H1 (cell line): ENCODE results near the gene PPM1N. TPM values are rescaled to one million over a fixed set of nuclear protein-coding genes. Genes with fewer than 3 reads are reported as not detected.

Experiments
- CTCF ChIA-PET: fragments of 300-600 bp; sonication (Branson Sonifier 250); formaldehyde crosslinking; loops from one replicate; lab custom pipeline; 2021; ENCODE audit not compliant: partially characterized antibody; lab: Charles Lee
- POLR2A ChIA-PET: fragments of 300-600 bp; sonication (Branson Sonifier 250); formaldehyde crosslinking; loops from one replicate; lab custom pipeline; 2021; ENCODE audit warnings: inconsistent platforms; ENCODE audit not compliant: partially characterized antibody; lab: Charles Lee
- DNase-seq, 2 experiments: peaks; one replicate each; pipeline versions ENCODE4 v3.0.0 to v3.0.0-alpha.2; 2010 to 2022; ENCODE audit warnings: low spot score in 2 of 2, low read depth in 1 of 2, mixed read lengths in 1 of 2
- FAIRE-seq: peaks from 2 replicates; lab custom pipeline; 2011; peaks lifted over from hg19 to GRCh38; lab: Jason Lieb, UNC
- H2AFZ ChIP-seq: 2 replicates; pipeline ENCODE4 v1.8.1; 2012; ENCODE audit warnings: low read length, inconsistent platforms
- H2AK5ac ChIP-seq: 2 replicates; pipeline ENCODE4 v1.6.1; 2013; ENCODE audit warnings: low read depth, low read length
- H2BK120ac ChIP-seq: replicated peaks from 2 replicates; pipeline ENCODE3; 2013; ENCODE audit warnings: low read depth, low read length, inconsistent platforms
- H2BK12ac ChIP-seq: 2 replicates; pipeline ENCODE4 v1.6.1; 2013; ENCODE audit warnings: low read depth, low read length
- H2BK15ac ChIP-seq: 2 replicates; pipeline ENCODE4 v1.6.1; 2013; ENCODE audit warnings: low read length
- H2BK20ac ChIP-seq: 2 replicates; pipeline ENCODE4 v1.6.1; 2013; ENCODE audit warnings: low read length
- H2BK5ac ChIP-seq: 2 replicates; pipeline ENCODE4 v1.6.1; 2013; ENCODE audit warnings: low read depth, low read length
- H3K14ac ChIP-seq: 2 replicates; pipeline ENCODE4 v1.6.1; 2013; ENCODE audit warnings: inconsistent platforms; ENCODE audit not compliant: insufficient read length
- H3K18ac ChIP-seq: 2 replicates; pipeline ENCODE4 v1.6.1; 2013; ENCODE audit warnings: low read length; ENCODE audit errors: extremely low read depth
- H3K23ac ChIP-seq: 2 replicates; pipeline ENCODE4 v1.6.1; 2013; ENCODE audit warnings: inconsistent platforms; ENCODE audit not compliant: insufficient read length
- H3K23me2 ChIP-seq: 2 replicates; pipeline ENCODE4 v1.6.1; 2013; ENCODE audit warnings: low read depth, low read length
- H3K27ac ChIP-seq: 2 replicates; pipeline ENCODE4 v1.6.1; 2011; ENCODE audit warnings: low read depth, low read length, inconsistent platforms
- H3K27me3 ChIP-seq, 4 experiments: replicated peaks in 1 of 4; 1 replicate in 1 of 4; 2 replicates in 3 of 4; pipeline versions ENCODE4 v1.6.1 to v1.8.1; 2011 to 2013; ENCODE audit warnings: low read length in 3 of 4, mild to moderate bottlenecking in 3 of 4, inconsistent platforms in 2 of 4, mixed read lengths in 2 of 4, moderate library complexity in 1 of 4; ENCODE audit not compliant: control insufficient read depth in 3 of 4, insufficient read depth in 3 of 4; ENCODE audit errors: extremely low read depth in 1 of 4
- H3K36me3 ChIP-seq, 4 experiments: 2 replicates each; pipeline versions ENCODE4 v1.6.1 to v1.8.1; 2011 to 2013; ENCODE audit warnings: mild to moderate bottlenecking in 4 of 4, low read length in 3 of 4, moderate library complexity in 2 of 4, control low read depth in 1 of 4, inconsistent platforms in 1 of 4; ENCODE audit not compliant: insufficient read depth in 4 of 4, control insufficient read depth in 2 of 4
- H3K4ac ChIP-seq: replicated peaks from 2 replicates; pipeline ENCODE3; 2013; ENCODE audit warnings: low read length, low read depth, mixed read lengths, inconsistent platforms; ENCODE audit not compliant: insufficient read length
- H3K4me1 ChIP-seq, 4 experiments: replicated peaks in 1 of 4; 1 replicate in 1 of 4; 2 replicates in 3 of 4; pipeline versions ENCODE4 v1.6.1 to v1.8.1; 2011 to 2013; ENCODE audit warnings: low read length in 3 of 4, inconsistent platforms in 2 of 4, mixed read lengths in 1 of 4; ENCODE audit not compliant: insufficient read depth in 4 of 4, control insufficient read depth in 3 of 4
- H3K4me2 ChIP-seq, 2 experiments: 2 replicates each; pipeline versions ENCODE4 v1.6.1 to v1.8.1; 2011 to 2013; ENCODE audit warnings: low read depth in 2 of 2, low read length in 2 of 2, control low read depth in 1 of 2, inconsistent platforms in 1 of 2, mild to moderate bottlenecking in 1 of 2; ENCODE audit not compliant: insufficient read depth in 1 of 2
- H3K4me3 ChIP-seq, 4 experiments: fragments of 200-600, 300-600 bp in 1 of 4; sonication (generic), shearing (Covaris generic), sonication (Bioruptor Twin) in 1 of 4; 2 replicates each; pipeline versions ENCODE4 v1.5.1 to v1.8.1; 2011 to 2016; ENCODE audit warnings: low read length in 4 of 4, low read depth in 3 of 4, control low read depth in 2 of 4, inconsistent platforms in 2 of 4, mild to moderate bottlenecking in 2 of 4, mixed read lengths in 1 of 4, moderate library complexity in 1 of 4; ENCODE audit not compliant: insufficient read depth in 2 of 4; ENCODE audit errors: extremely low read depth in 1 of 4
- H3K56ac ChIP-seq: replicated peaks from 2 replicates; pipeline ENCODE3; 2013; ENCODE audit warnings: low read depth, mild to moderate bottlenecking, mixed read lengths, low read length, inconsistent platforms; ENCODE audit not compliant: insufficient read length
- H3K79me1 ChIP-seq: 2 replicates; pipeline ENCODE4 v1.6.1; 2013; ENCODE audit warnings: low read depth, low read length, control low read depth
- H3K79me2 ChIP-seq, 2 experiments: 2 replicates each; pipeline versions ENCODE4 v1.6.1 to v1.8.1; 2012 to 2013; ENCODE audit warnings: low read length in 2 of 2, mild to moderate bottlenecking in 2 of 2, inconsistent platforms in 1 of 2; ENCODE audit not compliant: insufficient read depth in 2 of 2, control insufficient read depth in 1 of 2
- H3K9ac ChIP-seq, 4 experiments: replicated peaks in 1 of 4; 1 replicate in 1 of 4; 2 replicates in 3 of 4; pipeline versions ENCODE4 v1.6.1 to v1.8.1; 2011 to 2013; ENCODE audit warnings: low read depth in 3 of 4, low read length in 3 of 4, control low read depth in 2 of 4, mild to moderate bottlenecking in 2 of 4, moderate library complexity in 2 of 4, inconsistent platforms in 1 of 4; ENCODE audit errors: extremely low read depth in 1 of 4
- H3K9me3 ChIP-seq, 2 experiments: 2 replicates each; pipeline versions ENCODE4 v1.6.1 to v1.8.1; 2012 to 2013; ENCODE audit warnings: mild to moderate bottlenecking in 2 of 2, moderate library complexity in 2 of 2, control low read depth in 1 of 2, inconsistent platforms in 1 of 2, low read depth in 1 of 2, low read length in 1 of 2, mixed read lengths in 1 of 2; ENCODE audit not compliant: insufficient read depth in 2 of 2
- H4K20me1 ChIP-seq, 2 experiments: replicated peaks in 1 of 2; 2 replicates each; pipeline versions ENCODE3 to v1.8.1; 2011 to 2013; ENCODE audit warnings: inconsistent platforms in 2 of 2, low read length in 2 of 2, mild to moderate bottlenecking in 1 of 2; ENCODE audit not compliant: insufficient read depth in 2 of 2, control insufficient read depth in 1 of 2
- H4K5ac ChIP-seq: 2 replicates; pipeline ENCODE4 v1.6.1; 2013; ENCODE audit warnings: low read length, low read depth, mixed read lengths, inconsistent platforms; ENCODE audit not compliant: insufficient read length
- H4K8ac ChIP-seq: 2 replicates; pipeline ENCODE4 v1.8.0; 2013; ENCODE audit warnings: mild to moderate bottlenecking, moderate library complexity, low read length, inconsistent platforms; ENCODE audit not compliant: insufficient read depth; ENCODE audit errors: extremely low read depth
- H4K91ac ChIP-seq: replicated peaks from 2 replicates; pipeline ENCODE3; 2013; ENCODE audit warnings: low read length, mixed read lengths, inconsistent platforms; ENCODE audit not compliant: insufficient read length
- ASH2L ChIP-seq: fragments of 200-600, 300-600 bp; sonication (generic); IDR thresholded peaks from one replicate; pipeline ENCODE4 v1.7.1; 2017; ENCODE audit warnings: low read length
- ATF3 ChIP-seq: IDR thresholded peaks from 2 replicates; pipeline ENCODE4 v1.6.1; 2011; ENCODE audit warnings: low read depth, mild to moderate bottlenecking, low read length; ENCODE audit not compliant: insufficient read depth
- CBX8 ChIP-seq: fragments of 300-800, 300-1000 bp; sonication (generic); IDR thresholded peaks from 2 replicates; pipeline ENCODE4 v1.7.1; 2016; ENCODE audit warnings: low read depth, low read length, borderline replicate concordance
- CREB1 ChIP-seq: IDR thresholded peaks from 2 replicates; pipeline ENCODE4 v1.6.1; 2012; ENCODE audit warnings: inconsistent platforms
- HDAC6 ChIP-seq: IDR thresholded peaks from one replicate; pipeline ENCODE4 v1.7.1; 2012; ENCODE audit warnings: low read depth, mild to moderate bottlenecking, inconsistent platforms, low read length, moderate library complexity
- KDM4A ChIP-seq: IDR thresholded peaks from one replicate; pipeline ENCODE4 v1.7.1; 2012; ENCODE audit warnings: low read depth, mild to moderate bottlenecking, moderate library complexity, low read length, inconsistent platforms; ENCODE audit not compliant: severe bottlenecking
- MAFK ChIP-seq: IDR thresholded peaks from 2 replicates; pipeline ENCODE4 v1.6.1; 2012; ENCODE audit warnings: low read depth, mild to moderate bottlenecking, improper control_type of control experiment, low read length
- MAX ChIP-seq: IDR thresholded peaks from 2 replicates; pipeline ENCODE4 v1.6.1; 2012; ENCODE audit warnings: inconsistent platforms
- POLR2AphosphoS5 ChIP-seq: IDR thresholded peaks from 2 replicates; pipeline ENCODE4 v1.6.1; 2011; ENCODE audit warnings: low read depth, low read length
- RAD21 ChIP-seq, 2 experiments: IDR thresholded peaks in 1 of 2; conservative IDR thresholded peaks in 1 of 2; 2 replicates each; pipeline ENCODE4 v1.6.1; 2011; ENCODE audit warnings: low read depth in 2 of 2, low read length in 2 of 2, improper control_type of control experiment in 1 of 2, inconsistent platforms in 1 of 2, mild to moderate bottlenecking in 1 of 2, moderate library complexity in 1 of 2
- SIX5 ChIP-seq: IDR thresholded peaks from 2 replicates; pipeline ENCODE4 v1.6.1; 2011; ENCODE audit warnings: mild to moderate bottlenecking, low read depth, low read length
- SP1 ChIP-seq: IDR thresholded peaks from 2 replicates; pipeline ENCODE4 v1.6.1; 2011; ENCODE audit warnings: low read depth, low read length
- WGBS, 2 experiments: shearing (Covaris generic) in 1 of 2; methylation state at CpG; one replicate each; pipeline versions ENCODE4 v1.1.6 to v1.1.7; 2013 to 2015; ENCODE audit warnings: low lambda C conversion rate in 2 of 2, mixed read lengths in 2 of 2, inconsistent platforms in 1 of 2, low coverage in 1 of 2, missing lambda C conversion rate in 1 of 2; ENCODE audit not compliant: insufficient replicate concordance in 2 of 2, insufficient coverage in 1 of 2, insufficient read length in 1 of 2; ENCODE audit errors: extremely low coverage in 1 of 2, missing lambda C conversion rate in 1 of 2; 5-methylcytosine and 5-hydroxymethylcytosine counted together
- polyA plus RNA-seq, 7 experiments: library from polyadenylated mRNA; depleted of rRNA in 3 of 7; stranded (reverse) in 5 of 7; unstranded in 2 of 7; fragments of >200 nt in 5 of 7; fragments of 200-250 nt in 2 of 7; gene quantifications; 1 replicate in 5 of 7; 2 replicates in 1 of 7; 4 replicates in 1 of 7; pipeline versions ENCODE4 v1.2.1 to v1.2.3, GENCODE V29; 2011 to 2013; ENCODE audit warnings: missing spikeins in 2 of 7, mixed read lengths in 2 of 7
- total RNA-seq: library from RNA; stranded (reverse); fragmentation: NEBNext Ultra II Directional; extraction: Animal tissue kit (Norgen Biotek cat#: 25700); gene quantifications from 2 replicates; pipeline ENCODE4 v1.2.1, GENCODE V29; 2021

PPM1N gene
- total and polyA plus RNA-seq, 2 of the 8 experiments (the other 6 are each of a cell fraction or from before 2014, with no cell fraction given) = 12.2 to 14.4 TPM

GRCh38 chr19:45523642-45524256, 25.5 kb downstream of the PPM1N start:
- peaks cover 2% of the 10 kb centered on the region; the same call in 1 of the 2 replicates for H3K79me1 ChIP-seq
- WGBS, 2 experiments = 69% methylated on average over 9 of the region's 9 CpGs; no CpG with 5 or more reads in 1 of the 2 experiments
- H2BK12ac ChIP-seq = no peak overlapping the region
- CTCF ChIA-PET = interaction anchor here (0.9 to 2.9 kb wide), 7 partner anchors 13 to 47 kb away, joined by 3 to 13 read pairs (median 7); partner anchors contain the start of gene PPM1N
- no peak overlapping the region for H3K4me2 ChIP-seq
- H2AK5ac ChIP-seq = no peak overlapping the region
- no peak overlapping the region for H3K23ac ChIP-seq
- peak; percentile 64 to 88 for DNase-seq
- H3K79me2 ChIP-seq = no peaks in the 10 kb centered on the region
- no peaks in the 10 kb centered on the region for H3K9me3 ChIP-seq
- FAIRE-seq = peak; percentile 78
- H4K5ac ChIP-seq = no peak overlapping the region
- no peak overlapping the region for H3K9ac ChIP-seq
- no peak overlapping the region for H2AFZ ChIP-seq
- H4K20me1 ChIP-seq = peaks cover 0 to 12% of the 10 kb centered on the region in 2 experiments
- H4K91ac ChIP-seq = no peak overlapping the region
- H3K27ac ChIP-seq = no peak overlapping the region
- H3K18ac ChIP-seq = no peak overlapping the region
- no peak overlapping the region for H3K4ac ChIP-seq
- no peak overlapping the region; the same call in 1 of the 2 replicates for H2BK5ac ChIP-seq
- POLR2A ChIA-PET = no interaction called here
- H3K23me2 ChIP-seq = peaks cover 9% of the 10 kb centered on the region
- no peak overlapping the region for H3K56ac ChIP-seq
- H4K8ac ChIP-seq = no peak overlapping the region
- H2BK20ac ChIP-seq = no peak overlapping the region
- H2BK120ac ChIP-seq = no peak overlapping the region
- H3K36me3 ChIP-seq = peaks cover 17 to 51% (median 27%) of the 10 kb centered on the region in 4 experiments
- H2BK15ac ChIP-seq = 0 out of 2 replicates have a peak overlapping the region, but pooled peaks have one; percentile 67
- H3K14ac ChIP-seq = no peak overlapping the region
- no peaks in the 10 kb centered on the region for H3K27me3 ChIP-seq
- H3K4me3 ChIP-seq = no peak overlapping the region
- H3K4me1 ChIP-seq = peaks cover 0 to 7% (median 5%) of the 10 kb centered on the region in 4 experiments; a peak in 5 of 7 replicates
- TF ChIP-seq MAFK = no peak
- no peak for TF ChIP-seq ASH2L
- TF ChIP-seq HDAC6 = no peak
- TF ChIP-seq ATF3 = peak; percentile 61; the same call in 1 of the 2 replicates
- TF ChIP-seq POLR2AphosphoS5 = no peak
- TF ChIP-seq KDM4A = no peak
- no peak for TF ChIP-seq SP1
- TF ChIP-seq CREB1 = 0 out of 2 replicates have a peak, but pooled peaks have one; percentile 30
- peak; percentile 98 for TF ChIP-seq SIX5
- no peak for TF ChIP-seq CBX8
- peak; percentile 36; the same call in 1 of the 2 replicates for TF ChIP-seq MAX
- TF ChIP-seq RAD21 (IDR thresholded peaks at IDR 0.05 in 1 of 2, conservative IDR thresholded peaks at IDR 0.05 in 1 of 2; ENCODE audit: low read depth in 2 of 2, low read length in 2 of 2) = peak; percentile 85 to 86
